Measurements from ENCODE around the gene ZNF668. TPM values are rescaled to one million over a fixed set of nuclear protein-coding genes. Genes with fewer than 3 reads are reported as not detected.
A peak's percentile ranks its signal among the peaks of the same experiment; 100 is the strongest.

ZNF668 gene
- total and polyA plus RNA-seq, 2 of the 4 experiments (the other 2 are of a cell fraction): 4.5 to 11.6 TPM

GRCh38 chr16:31072540-31073141 is 1.4 kb downstream of the ZNF668 start:
- H3K36me3 ChIP-seq (ENCODE audit: control insufficient read depth, insufficient read depth, low read length): peaks cover 15% of the 10 kb centered on the region
- TF ChIP-seq BHLHE40 (IDR thresholded peaks at IDR 0.05; ENCODE audit: low read depth, low read length): no peak
- peak overlapping the region; percentile 95 for H4K5ac ChIP-seq (ENCODE audit: low read depth, low read length)
- 0% methylated on average over 5 of the region's 27 CpGs; no CpG with 5 or more reads in 1 of the 2 experiments for WGBS, 2 experiments (ENCODE audit: extremely low coverage in 2 of 2, insufficient read length in 1 of 2)
- H4K8ac ChIP-seq (ENCODE audit: low read depth in 2 of 2, low read length in 2 of 2): peak overlapping the region; percentile 83 to 98
- ChIA-PET POLR2A (ENCODE audit: unreplicated experiment) (interaction anchor here (1.3 to 1.9 kb wide), 2 partner anchors 14 to 89 kb away, joined by 3 to 6 read pairs; no protein-coding TSS in a partner anchor), CTCF (no interaction called here)
- H3K27me3 ChIP-seq (ENCODE audit: control insufficient read depth, insufficient read depth, low read length): no peaks in the 10 kb centered on the region
- ATAC-seq (ENCODE audit: low read depth) (peak; percentile 4), DNase-seq (peak; percentile 69)
- in situ Hi-C loops (cut with MboI; ENCODE audit: low sequenced_read_pairs): loop anchor here (10.0 kb wide), 1 partner anchor 392 kb away; no protein-coding TSS in a partner anchor
- H3K4me3 ChIP-seq (ENCODE audit: insufficient read depth, low read depth, low read length): peak overlapping the region; percentile 81
- H2BK5ac ChIP-seq (ENCODE audit: low read depth, low read length, poor library complexity, severe bottlenecking): peak overlapping the region; percentile 88
- H2AFZ ChIP-seq (replicated peaks; ENCODE audit: low read length, poor library complexity): peak overlapping the region; percentile 91
- peak overlapping the region; percentile 100 for H3K4ac ChIP-seq (ENCODE audit: low read depth, low read length)
- H3K27ac ChIP-seq (ENCODE audit: insufficient read depth, low read length): peak overlapping the region; percentile 90
- dilution Hi-C loops (cut with HindIII; ENCODE audit: low sequenced_read_pairs, unreplicated experiment): no loop called here
- peak overlapping the region; percentile 88 for H3K4me2 ChIP-seq (ENCODE audit: low read depth, low read length)
- H2BK15ac ChIP-seq (ENCODE audit: low read depth, low read length): 0 out of 3 replicates have a peak overlapping the region, but pooled peaks have one; percentile 4
- no TSS peak for BruUV-seq (replicated peaks)
- H3K9ac ChIP-seq (ENCODE audit: low read depth, low read length): peak overlapping the region; percentile 96
- peak overlapping the region; percentile 93 for H4K91ac ChIP-seq (ENCODE audit: insufficient read depth, low read depth, low read length)
- H3K79me1 ChIP-seq (ENCODE audit: low read depth in 1 of 2, low read length in 2 of 2): peaks cover 9 to 53% of the 10 kb centered on the region in 2 experiments
- H4K20me1 ChIP-seq (ENCODE audit: insufficient read depth, low read length): no peaks in the 10 kb centered on the region; the same call in 1 of the 2 replicates
- peak overlapping the region; percentile 93 for H2AK5ac ChIP-seq (ENCODE audit: low read depth, low read length)
- H3K23ac ChIP-seq (ENCODE audit: low read depth, low read length): peak overlapping the region; percentile 92
- no peak overlapping the region for H2BK20ac ChIP-seq (ENCODE audit: low read depth, low read length)
- peak overlapping the region; percentile 89 for H2BK120ac ChIP-seq (ENCODE audit: low read depth, low read length)
- peaks cover 6% of the 10 kb centered on the region for H3K4me1 ChIP-seq (ENCODE audit: control insufficient read depth, insufficient read depth, low read length)
- peak overlapping the region; percentile 98 for H3K14ac ChIP-seq (replicated peaks; ENCODE audit: low read depth, low read length)
- intact Hi-C loops (cut with micrococcal nuclease): loop anchor here (1.0 to 10.0 kb wide), 3 partner anchors 39 to 118 kb away; partner anchors contain the start of genes SETD1A and STX4
- 0 out of 2 replicates have a peak, but pooled peaks cover 6% of the 10 kb centered on the region for H3K9me1 ChIP-seq (ENCODE audit: insufficient read depth, low read length)
- peak overlapping the region; percentile 87 for H3K56ac ChIP-seq (ENCODE audit: extremely low read depth, insufficient read depth, low read length)
- peak overlapping the region; percentile 98 for H2AK9ac ChIP-seq (replicated peaks; ENCODE audit: low read depth, low read length, poor library complexity)
- no peaks in the 10 kb centered on the region for H3K9me3 ChIP-seq (ENCODE audit: control insufficient read depth, insufficient read depth, low read length)
- peak overlapping the region; percentile 77 for H3K18ac ChIP-seq (ENCODE audit: low read depth, low read length)

Data from IMR-90 (cell line).